GM19193 (cell line): Measurements from ENCODE around the gene ZMYM3.

Source experiments
- POLR2A ChIP-seq: IDR thresholded peaks from 4 replicates; pipeline ENCODE4 v1.6.1; 2011; ENCODE audit not compliant: insufficient read depth, insufficient read length; ENCODE audit errors: extremely low read depth

The ZMYM3 gene

DNA sequence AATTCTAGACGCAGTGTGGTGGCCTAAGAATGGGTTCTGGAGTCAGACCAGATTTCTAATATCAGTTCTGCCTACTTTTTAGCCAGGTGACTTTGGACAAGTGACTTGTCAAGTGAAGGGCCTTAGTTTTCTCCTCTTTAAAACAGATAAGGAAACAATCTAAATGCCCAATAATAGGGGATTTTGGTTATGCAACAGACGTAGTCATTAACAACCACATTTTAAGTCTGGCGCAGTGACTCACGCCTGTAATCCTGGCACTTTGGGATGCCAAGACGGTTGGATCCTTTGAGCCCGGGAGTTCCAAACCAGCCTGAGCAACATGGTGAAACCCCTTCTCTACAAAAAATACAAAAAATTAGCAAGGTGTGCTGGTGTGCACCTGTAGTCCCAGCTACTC lies 2.1 kb upstream of the ZMYM3 start:
- TF ChIP-seq POLR2A = no peak

DNA sequence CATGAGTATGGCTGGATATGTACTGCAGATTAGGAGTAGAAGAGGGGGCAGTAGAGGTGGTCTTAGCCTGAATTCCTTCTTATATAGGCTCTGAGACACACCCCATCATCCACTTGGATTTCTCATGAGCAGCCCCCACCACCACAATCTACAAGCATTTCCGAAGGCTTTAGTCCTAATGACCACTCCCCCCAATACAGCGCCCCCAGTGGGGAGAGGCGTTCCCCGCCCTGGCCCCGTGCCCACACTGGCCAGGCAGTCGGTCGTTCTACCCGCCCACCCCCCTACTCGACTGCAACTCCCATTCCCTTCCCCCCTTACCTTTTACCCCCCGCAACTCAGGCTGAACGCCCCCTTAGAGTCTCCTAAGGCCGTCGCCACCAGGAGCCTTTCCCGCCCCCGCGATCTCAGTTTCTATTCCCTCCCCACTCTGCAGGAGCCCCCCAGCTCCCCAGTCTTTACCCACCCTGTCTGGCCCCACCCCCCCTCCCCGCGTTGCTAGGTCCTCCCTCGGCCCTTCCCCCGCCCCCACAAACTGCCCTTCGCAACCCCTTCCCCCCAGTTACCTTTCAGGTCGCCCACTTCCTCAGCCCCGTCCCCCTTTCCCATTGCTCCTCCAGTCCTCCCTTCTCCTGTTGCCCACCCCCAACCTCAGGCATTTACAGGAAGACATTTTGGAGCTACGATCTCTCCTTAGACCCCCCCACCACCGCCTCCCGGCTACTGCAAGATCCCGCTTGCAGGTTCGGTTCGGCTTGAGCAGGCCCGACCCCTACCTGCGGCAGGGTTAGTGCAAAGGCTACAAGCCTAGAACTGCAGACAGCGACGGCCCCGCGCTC lies 468 bp downstream of the ZMYM3 start:
- TF ChIP-seq POLR2A = no peak

DNA sequence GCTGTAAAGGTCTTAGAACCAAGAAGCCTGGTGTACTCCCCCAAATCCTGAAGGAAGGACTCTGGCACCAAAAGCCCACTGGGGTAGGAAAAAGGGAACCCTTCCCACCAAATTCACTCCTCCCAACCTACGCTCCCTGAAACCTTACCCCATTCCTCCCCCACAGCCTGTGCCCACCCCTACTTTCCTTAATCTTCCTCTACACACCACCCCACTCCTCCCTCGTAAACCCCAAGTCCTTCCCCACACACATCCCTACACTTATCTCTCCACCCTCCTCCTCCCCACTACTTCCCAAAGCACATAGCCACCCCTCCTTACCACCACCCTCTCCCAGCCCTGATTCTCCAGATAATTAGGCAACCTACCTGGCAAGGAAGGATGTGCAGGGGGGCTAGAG lies 1.7 kb downstream of the ZMYM3 start:
- TF ChIP-seq POLR2A = no peak

DNA sequence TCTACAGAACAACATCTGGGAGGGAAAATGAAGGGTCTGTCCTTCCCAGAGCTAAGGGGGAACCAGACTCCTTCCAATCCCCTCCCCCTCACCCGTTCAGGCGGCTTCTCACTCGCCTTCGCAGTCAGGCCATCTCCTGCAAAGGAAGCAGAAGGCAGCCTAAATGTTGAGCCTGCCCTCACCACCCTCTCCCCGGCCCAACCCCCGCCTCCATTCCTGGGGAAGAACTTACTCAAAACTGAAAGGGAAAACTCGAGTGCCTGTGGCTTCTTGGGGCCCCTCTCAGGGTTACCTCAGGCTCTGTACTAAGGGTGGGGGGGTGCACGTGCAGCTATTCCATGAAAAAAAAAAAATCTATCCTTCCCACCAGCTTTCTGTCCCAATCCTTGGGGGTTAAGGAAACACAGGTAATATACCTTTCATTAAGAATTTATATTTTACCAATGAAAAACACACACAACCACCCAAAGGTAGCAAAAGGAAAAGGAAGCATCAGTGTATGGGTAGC lies 2.4 kb downstream of the ZMYM3 start:
- TF ChIP-seq POLR2A = no peak

DNA sequence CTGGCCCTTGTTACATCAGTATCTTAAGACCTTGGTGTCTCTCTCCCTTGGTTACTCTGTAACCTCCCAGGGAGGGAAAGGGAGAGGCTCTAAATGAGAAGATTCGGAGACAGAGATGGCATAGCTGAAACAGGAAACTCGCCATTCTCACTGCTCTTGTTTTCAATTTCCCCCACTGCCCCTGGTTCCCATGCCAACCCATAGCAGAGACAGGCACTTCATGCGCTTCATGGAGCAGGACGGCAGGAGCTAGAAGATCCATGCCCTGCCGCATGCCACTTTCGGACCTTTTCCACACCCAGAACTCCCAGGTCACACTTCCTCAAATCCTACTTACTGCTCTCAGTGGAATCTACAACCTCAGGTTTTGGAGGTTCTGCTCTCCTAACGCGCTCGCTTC lies 3.1 kb downstream of the ZMYM3 start:
- TF ChIP-seq POLR2A = no peak

DNA sequence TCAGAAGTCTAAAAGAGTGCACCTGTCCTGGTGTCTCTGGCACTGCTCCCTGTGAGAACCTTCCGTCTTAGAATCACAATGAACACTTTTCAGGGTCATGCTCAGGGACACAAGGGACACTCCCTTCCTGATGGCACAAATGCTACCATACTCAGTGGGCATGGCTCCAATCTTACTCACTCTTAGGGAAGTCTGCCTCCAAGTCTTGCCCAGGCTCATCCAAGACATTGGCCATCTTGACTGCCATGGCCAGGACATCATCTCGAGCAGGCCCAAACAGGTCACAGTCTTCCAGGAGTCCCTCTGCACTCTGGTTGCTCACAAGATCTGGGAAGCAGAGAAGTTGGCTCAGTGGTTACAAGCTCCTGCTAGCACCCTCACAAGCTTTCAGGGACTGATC lies 8.8 kb downstream of the ZMYM3 start:
- TF ChIP-seq POLR2A = no peak

DNA sequence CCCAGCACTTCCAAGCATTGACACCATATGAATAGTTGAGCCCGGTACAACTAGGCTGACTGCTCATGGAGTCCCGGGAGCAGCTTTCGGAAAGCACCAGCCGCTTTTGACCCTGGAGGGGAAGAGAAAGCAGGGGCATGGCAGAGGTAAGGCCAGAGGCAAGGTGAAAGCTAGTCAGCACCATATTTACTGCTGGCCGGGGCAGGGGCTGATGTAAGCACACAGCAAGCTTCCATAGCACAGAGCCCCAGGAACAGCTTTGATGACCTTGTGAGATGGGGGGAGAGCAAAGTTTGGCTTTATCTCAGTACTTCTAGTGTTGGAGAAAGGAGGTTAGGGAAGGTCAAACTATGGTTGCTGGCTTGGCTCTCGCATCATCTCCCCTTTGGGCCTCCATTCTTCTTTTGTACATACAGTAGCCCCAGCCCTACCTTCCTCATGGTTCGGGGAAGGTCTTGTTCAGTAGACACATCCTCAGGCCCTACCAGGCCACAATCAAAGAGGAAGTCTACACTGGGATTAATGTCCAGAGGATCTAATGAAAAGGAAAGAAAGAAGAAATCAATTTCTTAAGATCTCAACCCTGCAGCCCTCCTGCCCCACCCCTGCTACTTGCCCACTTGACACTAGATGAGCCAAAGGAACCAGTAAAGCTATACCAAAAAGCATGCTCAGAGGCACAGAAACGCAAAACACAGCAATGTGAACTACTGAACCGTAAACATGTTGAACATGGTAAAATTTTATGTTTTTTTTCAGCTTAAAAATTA lies 9.4 kb downstream of the ZMYM3 start:
- no peak for TF ChIP-seq POLR2A

DNA sequence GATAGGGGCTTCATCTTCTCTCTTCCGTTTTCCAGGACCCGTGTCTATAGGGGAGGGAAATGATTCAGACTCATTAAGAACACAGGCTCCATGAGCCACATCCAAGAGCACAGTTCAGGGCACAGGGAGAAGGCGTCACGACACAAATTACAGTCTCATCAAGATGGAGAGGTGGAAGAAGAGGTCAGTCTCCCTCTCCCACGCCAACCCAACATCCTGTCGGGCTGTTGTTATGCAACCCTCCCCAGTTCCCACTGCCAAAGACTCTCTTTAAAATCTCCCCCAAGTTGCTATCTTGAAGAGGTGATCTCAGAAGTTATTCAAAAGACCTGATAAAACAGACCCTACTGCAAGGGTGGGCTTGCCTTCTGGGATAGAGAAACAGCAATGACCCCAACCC lies 12.6 kb downstream of the ZMYM3 start:
- TF ChIP-seq POLR2A = no peak

DNA sequence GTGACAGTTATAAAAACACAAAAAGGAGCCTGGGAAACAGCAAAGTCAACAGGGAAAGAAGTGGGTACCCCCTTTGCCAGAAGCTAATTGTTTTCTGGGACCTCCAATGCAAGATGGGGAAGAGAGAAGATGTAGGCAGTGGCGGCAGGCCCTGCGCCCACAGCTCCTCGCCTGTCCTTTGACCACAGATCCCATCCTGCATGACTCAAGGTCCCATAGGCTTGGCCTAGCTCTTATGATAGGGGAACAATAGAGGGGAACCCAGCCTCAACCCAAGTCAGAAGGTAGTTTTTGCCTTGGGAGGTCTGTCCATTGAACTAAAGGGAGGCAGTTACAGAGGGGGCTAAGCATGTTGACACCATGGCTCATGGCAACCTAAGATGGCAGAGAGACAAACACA lies 14.2 kb downstream of the ZMYM3 start:
- no peak for TF ChIP-seq POLR2A

DNA sequence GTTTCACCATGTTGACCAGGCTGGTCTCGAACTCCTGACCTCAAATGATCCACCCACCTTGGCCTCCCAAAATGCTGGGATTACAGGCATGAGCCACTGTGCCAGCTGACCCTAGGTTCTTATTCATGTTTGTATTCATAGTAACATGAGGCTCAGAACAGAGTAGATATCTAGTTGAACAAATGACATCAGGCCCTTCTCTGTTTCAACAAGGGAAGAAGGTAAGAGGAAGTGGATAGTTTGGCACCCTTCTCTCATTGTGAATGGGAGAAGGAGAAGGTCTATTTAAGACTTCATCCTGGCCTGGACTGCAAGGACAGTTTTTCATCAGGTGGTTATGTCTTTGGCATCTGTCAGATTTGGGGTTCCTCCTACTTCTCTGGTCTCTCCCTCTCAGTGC lies 17.1 kb downstream of the ZMYM3 start:
- TF ChIP-seq POLR2A = no peak

DNA sequence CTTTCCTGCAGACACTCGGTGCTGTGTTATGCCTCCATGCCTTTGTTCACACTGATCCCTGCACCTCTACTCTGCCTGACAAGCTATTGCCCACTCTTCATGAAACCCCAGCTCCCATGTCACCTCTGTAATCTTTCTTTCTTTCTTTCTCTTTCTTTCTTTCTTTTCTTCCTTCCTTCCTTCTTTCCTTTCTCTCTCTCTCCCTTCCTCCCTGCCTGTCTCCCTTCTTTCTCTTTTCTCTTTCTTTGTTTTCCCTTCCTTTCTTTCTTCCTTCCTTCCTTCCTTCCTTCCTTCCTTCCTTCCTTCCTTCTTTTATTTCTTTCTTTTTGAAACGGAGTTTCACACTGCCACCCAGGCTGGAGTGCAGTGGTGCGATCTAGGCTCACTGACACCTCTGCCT lies 18.5 kb downstream of the ZMYM3 start:
- TF ChIP-seq POLR2A = no peak

DNA sequence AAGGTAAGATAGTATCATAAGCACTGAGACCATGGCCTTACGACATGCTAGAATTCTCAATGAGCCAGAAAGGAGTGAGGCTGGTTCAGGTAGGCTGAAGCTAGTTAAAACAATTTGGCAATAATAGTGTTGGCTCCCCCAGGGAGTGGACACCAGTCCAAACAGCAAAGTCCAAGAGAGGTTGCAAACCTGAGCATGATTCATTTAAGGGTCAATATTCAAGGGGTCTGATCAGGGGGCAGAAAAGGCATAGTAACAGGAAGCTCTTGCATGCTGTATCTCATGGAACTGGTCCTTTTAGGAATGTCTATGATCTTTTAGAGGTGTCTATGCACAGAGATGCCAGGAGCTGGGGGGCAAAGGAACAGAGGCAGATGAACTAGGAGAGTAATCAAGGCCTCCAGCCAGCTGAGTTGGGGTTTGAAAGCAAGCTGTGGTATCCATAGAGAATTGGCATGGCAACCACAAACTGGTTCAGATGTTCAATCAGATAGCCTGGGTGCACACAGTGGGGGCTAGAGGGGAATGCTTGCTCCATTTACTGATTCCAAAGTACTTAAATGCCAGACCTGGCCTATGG lies 25.8 kb downstream of the ZMYM3 start:
- TF ChIP-seq POLR2A = no peak

DNA sequence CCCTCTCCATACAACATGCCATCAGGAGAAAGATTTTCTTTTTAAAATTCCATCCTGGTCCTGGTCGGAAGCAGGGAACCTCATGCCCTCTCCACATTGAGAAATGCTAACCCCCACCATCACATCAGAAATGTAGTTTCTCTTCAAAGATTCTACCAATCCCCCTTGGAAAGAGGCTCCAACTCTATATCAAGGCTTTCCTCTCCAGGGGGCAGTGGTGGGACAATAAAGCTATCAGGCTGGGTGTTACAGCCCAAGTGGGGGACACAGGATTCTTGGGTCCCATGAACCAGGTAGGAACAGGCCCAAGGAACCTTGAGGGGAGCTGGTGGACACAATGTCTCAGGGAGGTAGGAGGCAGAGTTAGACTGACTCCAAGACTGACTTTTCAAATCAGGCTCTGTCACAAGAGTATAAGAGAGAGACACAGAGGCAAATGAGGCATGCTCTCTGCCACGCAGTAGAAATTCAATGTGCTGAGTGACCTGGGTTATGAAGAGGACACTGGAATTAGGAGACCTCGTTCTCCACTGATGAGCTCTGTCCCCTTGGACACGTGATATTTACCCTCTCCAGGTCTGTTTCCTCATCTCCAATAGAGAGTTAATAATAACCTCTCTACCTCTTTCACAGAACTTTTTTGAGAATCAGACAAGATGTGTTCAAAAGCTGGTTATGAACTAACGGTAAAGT lies 26.4 kb downstream of the ZMYM3 start:
- no peak for TF ChIP-seq POLR2A

DNA sequence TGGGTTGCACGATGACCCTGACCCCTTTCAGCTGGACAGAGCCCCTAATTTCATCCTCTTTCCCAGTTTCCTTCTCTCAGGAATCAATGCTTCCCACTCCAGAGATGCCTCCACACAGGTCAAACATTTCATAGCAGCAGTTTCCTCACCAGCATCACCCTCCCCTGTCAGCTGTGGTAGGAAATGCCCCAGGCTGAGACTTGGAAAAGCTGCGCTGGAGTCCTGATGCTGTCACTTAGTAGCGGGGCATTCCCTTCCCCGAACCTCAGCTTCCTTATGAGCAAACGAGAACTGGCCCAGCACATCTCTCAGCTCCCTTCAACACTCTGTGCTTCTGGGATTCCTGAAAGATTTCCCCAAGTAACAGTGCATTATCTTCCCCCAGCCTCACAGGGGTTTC lies 28.3 kb downstream of the ZMYM3 start:
- no peak for TF ChIP-seq POLR2A

DNA sequence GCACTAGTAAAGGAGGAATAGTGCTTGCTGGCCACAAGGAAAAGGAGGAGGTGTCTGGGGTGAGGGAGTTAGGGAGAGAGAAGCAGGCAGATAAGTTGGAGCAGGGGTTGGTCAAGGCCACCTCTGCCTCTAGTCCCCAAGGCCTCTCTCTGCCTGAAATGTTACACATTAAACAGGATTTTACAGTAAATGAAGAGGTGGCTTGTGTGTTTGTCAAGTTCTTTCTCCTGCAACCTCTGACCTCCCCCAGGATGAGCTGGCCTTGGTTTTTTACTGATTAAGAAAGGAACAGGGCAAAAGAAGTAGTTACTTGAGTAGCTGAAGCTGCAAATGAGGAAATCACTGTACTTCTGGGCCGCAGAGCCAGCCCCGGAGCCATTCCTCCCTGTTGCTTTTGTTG lies 28.9 kb downstream of the ZMYM3 start:
- no peak for TF ChIP-seq POLR2A
